Endothelial cell of umbilical vein (primary cell): ENCODE results near the gene METTL6. TPM values are rescaled to one million over a fixed set of nuclear protein-coding genes. Genes with fewer than 3 reads are reported as not detected.

ENCODE experiments used
- BruUV-seq: library from RNA; stranded (reverse); fragments of 400-500 nt; replicated peaks from 2 replicates; lab custom pipeline; 2021; lab: Mats Ljungman, UMichigan
- CTCF ChIA-PET: fragments of 300-600, 350-600 bp; sonication (Branson Sonifier 250); formaldehyde crosslinking; loops from one replicate; lab custom pipeline; 2021; ENCODE audit warnings: antibody characterized with exemption, inconsistent platforms; lab: Charles Lee
- POLR2A ChIA-PET: fragments of 300-600, 350-600 bp; sonication (Branson Sonifier 250); formaldehyde crosslinking; loops from one replicate; lab custom pipeline; 2021; ENCODE audit warnings: antibody characterized with exemption, inconsistent platforms; lab: Charles Lee
- DNase-seq: peaks from one replicate; pipeline ENCODE4 v3.0.0-alpha.2; 2011; ENCODE audit warnings: low read depth, low spot score
- FAIRE-seq: peaks from 2 replicates; lab custom pipeline; 2011; peaks lifted over from hg19 to GRCh38; lab: Jason Lieb, UNC
- H2AFZ ChIP-seq: 2 replicates; pipeline ENCODE4 v1.6.0; 2012; ENCODE audit warnings: low read depth, low read length, control low read depth, inconsistent platforms
- H3K27ac ChIP-seq: 2 replicates; pipeline ENCODE4 v1.5.1; 2011; ENCODE audit warnings: low read depth, mild to moderate bottlenecking, control low read depth, low read length, moderate library complexity; ENCODE audit not compliant: insufficient read depth
- H3K27me3 ChIP-seq, 2 experiments: 2 replicates each; pipeline versions ENCODE4 v1.6.0 to v1.6.1; 2011; ENCODE audit warnings: low read length in 2 of 2, mixed read lengths in 1 of 2; ENCODE audit not compliant: control insufficient read depth in 2 of 2, insufficient read depth in 2 of 2
- H3K36me3 ChIP-seq, 2 experiments: 2 replicates in 1 of 2; 3 replicates in 1 of 2; pipeline ENCODE4 v1.5.1; 2011; ENCODE audit warnings: low read length in 2 of 2, mild to moderate bottlenecking in 1 of 2, moderate library complexity in 1 of 2; ENCODE audit not compliant: control insufficient read depth in 2 of 2, insufficient read depth in 2 of 2; ENCODE audit errors: extremely low read depth in 1 of 2
- H3K4me1 ChIP-seq: 3 replicates; pipeline ENCODE4 v1.5.1; 2011; ENCODE audit warnings: mild to moderate bottlenecking, low read length; ENCODE audit not compliant: control insufficient read depth, insufficient read depth; ENCODE audit errors: extremely low read depth
- H3K4me2 ChIP-seq: 2 replicates; pipeline ENCODE4 v1.6.1; 2011; ENCODE audit warnings: low read length, control low read depth, mixed read lengths; ENCODE audit not compliant: insufficient read depth
- H3K4me3 ChIP-seq, 3 experiments: fragments of 200-600 bp in 1 of 3; sonication (generic), shearing (Covaris generic) in 1 of 3; replicated peaks in 1 of 3; 2 replicates each; pipeline ENCODE4 v1.5.1; 2011 to 2016; ENCODE audit warnings: control low read depth in 3 of 3, low read length in 3 of 3, mild to moderate bottlenecking in 2 of 3, inconsistent platforms in 1 of 3, low read depth in 1 of 3, moderate library complexity in 1 of 3; ENCODE audit not compliant: insufficient read depth in 1 of 3
- H3K79me2 ChIP-seq: 2 replicates; pipeline ENCODE4 v1.6.0; 2012; ENCODE audit warnings: low read length, inconsistent platforms; ENCODE audit not compliant: control insufficient read depth, insufficient read depth
- H3K9ac ChIP-seq: replicated peaks from 2 replicates; pipeline ENCODE3; 2011; ENCODE audit warnings: low read length, control low read depth; ENCODE audit not compliant: insufficient read depth; ENCODE audit errors: extremely low read depth
- H3K9me1 ChIP-seq: replicated peaks from 3 replicates; pipeline ENCODE4 v1.6.0; 2011; ENCODE audit warnings: mild to moderate bottlenecking, low read length; ENCODE audit not compliant: control insufficient read depth, insufficient read depth; ENCODE audit errors: extremely low read depth
- H3K9me3 ChIP-seq: replicated peaks from 2 replicates; pipeline ENCODE4 v1.5.1; 2012; ENCODE audit warnings: low read length, inconsistent platforms; ENCODE audit not compliant: control insufficient read depth, insufficient read depth
- H4K20me1 ChIP-seq: replicated peaks from 2 replicates; pipeline ENCODE3; 2011; ENCODE audit warnings: mild to moderate bottlenecking, low read length; ENCODE audit not compliant: control insufficient read depth, insufficient read depth; ENCODE audit errors: extremely low read depth
- CTCF ChIP-seq, 2 donors: IDR thresholded peaks; 1 replicate in 1 of 2; 2 replicates in 1 of 2; pipeline ENCODE4 v1.5.1; 2011; ENCODE audit warnings: low read length in 2 of 2, mild to moderate bottlenecking in 2 of 2, moderate library complexity in 2 of 2, control low read depth in 1 of 2, inconsistent platforms in 1 of 2, low read depth in 1 of 2; ENCODE audit not compliant: insufficient read depth in 1 of 2; ENCODE audit errors: extremely low read depth in 1 of 2
- EZH2 ChIP-seq: IDR thresholded peaks from 2 replicates; pipeline ENCODE4 v1.6.1; 2012; ENCODE audit warnings: borderline replicate concordance, low read depth, mild to moderate bottlenecking, moderate library complexity, low read length, inconsistent platforms; ENCODE audit not compliant: severe bottlenecking
- FOS ChIP-seq: IDR thresholded peaks from 2 replicates; pipeline ENCODE4 v1.6.1; 2011; ENCODE audit warnings: mild to moderate bottlenecking, low read length, moderate library complexity, borderline replicate concordance; ENCODE audit not compliant: insufficient read depth
- GATA2 ChIP-seq: IDR thresholded peaks from 2 replicates; pipeline ENCODE4 v1.7.0; 2011; ENCODE audit warnings: low read depth, mild to moderate bottlenecking, moderate library complexity, mixed read lengths, low read length; ENCODE audit not compliant: insufficient read length, insufficient read depth
- JUN ChIP-seq: IDR thresholded peaks from 2 replicates; pipeline ENCODE4 v1.6.1; 2011; ENCODE audit warnings: borderline replicate concordance, low read depth; ENCODE audit not compliant: insufficient read length, insufficient read depth
- MYC ChIP-seq: IDR thresholded peaks from one replicate; pipeline ENCODE4 v1.6.1; 2011; ENCODE audit warnings: mild to moderate bottlenecking, low read depth, low read length
- POLR2A ChIP-seq: IDR thresholded peaks from 2 replicates; pipeline ENCODE4 v1.6.1; 2012; ENCODE audit warnings: low read depth, mild to moderate bottlenecking, control low read depth, low read length
- POLR2AphosphoS5 ChIP-seq: IDR thresholded peaks from 2 replicates; pipeline ENCODE4 v1.6.1; 2012; ENCODE audit warnings: low read depth, mild to moderate bottlenecking, control low read depth, low read length, moderate library complexity; ENCODE audit not compliant: insufficient read depth
- dilution Hi-C: fragments of 300-500 bp; cut with MboI; formaldehyde crosslinking; loops from one replicate; pipeline ENCODE4 v1.15.0; 2019; ENCODE audit warnings: low sequenced_read_pairs; ENCODE audit not compliant: extremely low pct_ligation_motif_present
- intact Hi-C: fragments of 100-400 bp; cut with micrococcal nuclease; formaldehyde crosslinking; loops from one replicate; pipeline ENCODE4 v1.10.0; 2022
- polyA plus RNA-seq, 4 experiments: library from polyadenylated mRNA; depleted of rRNA in 3 of 4; stranded (reverse) in 3 of 4; unstranded in 1 of 4; fragments of >200 nt; gene quantifications; 2 replicates each; pipeline versions ENCODE4 v1.2.1 to v1.2.3, GENCODE V29; 2011 to 2012; ENCODE audit warnings: missing spikeins in 1 of 4
- total RNA-seq: library from RNA; stranded (reverse); gene quantifications from 2 replicates; pipeline ENCODE4 v1.2.3, GENCODE V29; 2021
- TF ChIP-seq, protein P1 (sequence below): IDR thresholded peaks from 2 replicates; pipeline ENCODE4 v1.6.1; 2011; ENCODE audit not compliant: insufficient read depth, insufficient read length

The METTL6 gene
- total and polyA plus RNA-seq, 2 donors (not counting 3 experiments of a cell fraction or from before 2014, with no cell fraction given): 12.7 to 19.5 TPM

DNA sequence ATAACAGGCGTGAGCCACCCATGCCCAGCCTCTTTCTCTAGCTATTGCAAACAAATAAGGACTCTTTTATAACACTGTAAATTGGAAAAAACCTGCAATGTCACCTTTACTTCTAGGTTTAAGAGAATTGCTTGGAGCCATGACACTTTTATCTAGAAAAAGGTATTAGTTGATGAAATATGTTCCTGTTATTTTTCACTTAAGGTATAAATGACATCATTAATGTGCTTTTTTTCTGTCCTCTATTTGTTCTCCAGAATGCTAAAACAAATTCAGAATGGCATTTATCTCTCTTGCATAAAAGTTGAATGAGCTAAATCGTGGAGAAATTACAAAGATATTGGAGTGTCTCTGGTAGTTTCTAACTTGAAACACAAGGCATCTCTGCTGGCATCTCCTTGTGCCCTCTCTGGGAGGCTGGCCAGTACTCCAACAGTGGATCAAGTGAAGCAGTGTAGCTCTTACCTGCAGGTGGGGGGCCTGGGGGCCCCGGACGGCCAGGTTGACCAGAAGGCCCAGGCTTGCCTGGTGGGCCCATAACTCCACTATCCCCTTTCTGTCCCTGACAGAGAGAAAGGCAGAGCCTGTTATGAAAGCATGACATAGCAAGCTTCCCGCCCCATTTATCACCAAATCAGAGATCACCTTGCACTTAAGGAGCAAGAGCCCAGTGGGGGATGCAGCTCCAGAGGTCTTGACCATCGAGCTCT is 38.7 kb upstream of the METTL6 start:
- H2AFZ ChIP-seq: no peak overlapping the region
- DNase-seq: no peak
- H3K4me3 ChIP-seq: no peak overlapping the region
- H3K4me1 ChIP-seq: no peaks in the 10 kb centered on the region
- H3K27me3 ChIP-seq: no peaks in the 10 kb centered on the region
- H3K9me1 ChIP-seq: no peaks in the 10 kb centered on the region
- no peak for TF ChIP-seq EZH2
- no peak for TF ChIP-seq POLR2AphosphoS5
- TF ChIP-seq, protein P1, sequence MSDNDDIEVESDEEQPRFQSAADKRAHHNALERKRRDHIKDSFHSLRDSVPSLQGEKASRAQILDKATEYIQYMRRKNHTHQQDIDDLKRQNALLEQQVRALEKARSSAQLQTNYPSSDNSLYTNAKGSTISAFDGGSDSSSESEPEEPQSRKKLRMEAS: no peak
- no peak for TF ChIP-seq MYC
- TF ChIP-seq POLR2A: no peak
- no peak for TF ChIP-seq FOS
- TF ChIP-seq GATA2: no peak
- CTCF ChIA-PET: interaction anchor here (1.0 to 1.9 kb wide), 3 partner anchors 35 to 198 kb away, joined by 3 to 6 read pairs (median 5); no protein-coding TSS in a partner anchor
- H4K20me1 ChIP-seq: no peaks in the 10 kb centered on the region
- no TSS peak for BruUV-seq
- POLR2A ChIA-PET: no interaction called here
- dilution Hi-C loops (no loop called here), intact Hi-C loops (no loop called here)
- H3K79me2 ChIP-seq: no peaks in the 10 kb centered on the region
- no peak overlapping the region for H3K27ac ChIP-seq
- no peak for FAIRE-seq
- H3K4me2 ChIP-seq: no peak overlapping the region
- H3K9me3 ChIP-seq: no peaks in the 10 kb centered on the region
- H3K9ac ChIP-seq: no peak overlapping the region
- H3K36me3 ChIP-seq: no peaks in the 10 kb centered on the region

GRCh38 chr3:15462451-15462850 is 35.1 kb upstream of the METTL6 start:
- ChIA-PET CTCF (no interaction called here), POLR2A (no interaction called here)
- no peak overlapping the region for H3K9ac ChIP-seq
- DNase-seq (no peak), FAIRE-seq (no peak)
- no peak overlapping the region for H3K4me3 ChIP-seq
- no peaks in the 10 kb centered on the region for H3K9me3 ChIP-seq
- no TSS peak for BruUV-seq
- H4K20me1 ChIP-seq: no peaks in the 10 kb centered on the region
- H3K36me3 ChIP-seq: no peaks in the 10 kb centered on the region
- H3K27me3 ChIP-seq: no peaks in the 10 kb centered on the region
- dilution Hi-C loops (no loop called here), intact Hi-C loops (no loop called here)
- no peaks in the 10 kb centered on the region for H3K79me2 ChIP-seq
- no peak overlapping the region for H3K27ac ChIP-seq
- H2AFZ ChIP-seq: no peak overlapping the region
- no peak for TF ChIP-seq POLR2AphosphoS5
- TF ChIP-seq JUN: no peak
- no peak for TF ChIP-seq GATA2
- TF ChIP-seq, protein P1: no peak
- no peak for TF ChIP-seq CTCF (IDR thresholded peaks at IDR 0.05; ENCODE audit: extremely low read depth in 1 of 2, insufficient read depth in 1 of 2, low read depth in 1 of 2, low read length in 2 of 2)
- TF ChIP-seq MYC: no peak
- no peak for TF ChIP-seq POLR2A
- TF ChIP-seq FOS: no peak
- TF ChIP-seq EZH2: no peak
- no peaks in the 10 kb centered on the region for H3K4me1 ChIP-seq
- no peaks in the 10 kb centered on the region for H3K9me1 ChIP-seq
- no peak overlapping the region for H3K4me2 ChIP-seq
